Fibroblast of lung (primary cell): ENCODE data around the gene PIH1D1. TPM values are rescaled to one million over a fixed set of nuclear protein-coding genes. Genes with fewer than 3 reads are reported as not detected.

ENCODE experiments used
- DNase-seq, 2 donors: peaks; one replicate each; pipeline versions ENCODE4 v3.0.0 to v3.0.0-alpha.2; 2010; ENCODE audit warnings: low read depth in 2 of 2
- H2AFZ ChIP-seq: 2 replicates; pipeline ENCODE4 v1.5.1; 2012; ENCODE audit warnings: low read length, control low read depth, inconsistent platforms
- H3K27ac ChIP-seq: 2 replicates; pipeline ENCODE4 v1.5.1; 2011; ENCODE audit warnings: low read length, control low read depth; ENCODE audit not compliant: insufficient read depth
- H3K27me3 ChIP-seq: 2 replicates; pipeline ENCODE4 v1.5.1; 2011; ENCODE audit warnings: mild to moderate bottlenecking, low read length; ENCODE audit not compliant: control insufficient read depth, insufficient read depth
- H3K36me3 ChIP-seq: 2 replicates; pipeline ENCODE4 v1.5.1; 2011; ENCODE audit warnings: low read length; ENCODE audit not compliant: control insufficient read depth, insufficient read depth
- H3K4me1 ChIP-seq: 2 replicates; pipeline ENCODE4 v1.5.1; 2011; ENCODE audit warnings: low read length; ENCODE audit not compliant: control insufficient read depth, insufficient read depth; ENCODE audit errors: extremely low read depth
- H3K4me2 ChIP-seq: 2 replicates; pipeline ENCODE4 v1.5.1; 2011; ENCODE audit warnings: low read length, control low read depth; ENCODE audit not compliant: insufficient read depth; ENCODE audit errors: extremely low read depth
- H3K4me3 ChIP-seq, 4 experiments: fragments of 200-600 bp in 1 of 4; sonication (generic) in 1 of 4; replicated peaks in 1 of 4; 2 replicates each; pipeline ENCODE4 v1.5.1; 2011 to 2016; ENCODE audit warnings: low read length in 4 of 4, low read depth in 3 of 4, mild to moderate bottlenecking in 3 of 4, control low read depth in 2 of 4, inconsistent platforms in 1 of 4, mixed read lengths in 1 of 4; ENCODE audit not compliant: insufficient read depth in 1 of 4; ENCODE audit errors: control extremely low read depth in 1 of 4
- H3K79me2 ChIP-seq: 2 replicates; pipeline ENCODE4 v1.5.1; 2012; ENCODE audit warnings: mild to moderate bottlenecking, low read length, inconsistent platforms; ENCODE audit not compliant: control insufficient read depth, insufficient read depth
- H3K9ac ChIP-seq: 2 replicates; pipeline ENCODE4 v1.5.1; 2011; ENCODE audit warnings: mild to moderate bottlenecking, low read length, control low read depth; ENCODE audit not compliant: insufficient read depth
- H3K9me3 ChIP-seq: 2 replicates; pipeline ENCODE4 v1.5.1; 2012; ENCODE audit warnings: low read depth, low read length; ENCODE audit not compliant: control insufficient read depth, insufficient read depth
- H4K20me1 ChIP-seq: 2 replicates; pipeline ENCODE4 v1.5.1; 2011; ENCODE audit warnings: low read length; ENCODE audit not compliant: control insufficient read depth, insufficient read depth; ENCODE audit errors: extremely low read depth
- CTCF ChIP-seq, 2 donors: IDR thresholded peaks in 1 of 2; conservative IDR thresholded peaks in 1 of 2; 1 replicate in 1 of 2; 2 replicates in 1 of 2; pipeline ENCODE4 v1.5.1; 2011 to 2012; ENCODE audit warnings: low read length in 2 of 2, control low read depth in 1 of 2, inconsistent platforms in 1 of 2, low read depth in 1 of 2, mild to moderate bottlenecking in 1 of 2
- EZH2 ChIP-seq: IDR thresholded peaks from 2 replicates; pipeline ENCODE4 v1.5.1; 2012; ENCODE audit warnings: low read length, control low read depth, mild to moderate bottlenecking; ENCODE audit errors: missing control alignments
- polyA plus RNA-seq, 2 donors: library from polyadenylated mRNA; depleted of rRNA in 1 of 2; stranded (reverse) in 1 of 2; unstranded in 1 of 2; fragments of >200 nt; gene quantifications; 2 replicates each; pipeline ENCODE4 v1.2.1, GENCODE V29; 2011 to 2012; ENCODE audit warnings: missing spikeins in 1 of 2
- total RNA-seq: library from RNA; depleted of rRNA; stranded (reverse); fragments of >200 nt; gene quantifications from 2 replicates; pipeline ENCODE4 v1.2.1, GENCODE V29; 2014

PIH1D1 gene
- total and polyA plus RNA-seq, 2 donors (not counting 1 experiment from before 2014, with no cell fraction given) = 53.8 to 94.5 TPM

GRCh38 chr19:49442771-49443365, 8.7 kb downstream of the PIH1D1 start:
- Histone ChIP-seq H3K36me3 (peaks cover 3% of the 10 kb centered on the region), H3K79me2 (no peaks in the 10 kb centered on the region), H3K27me3 (peaks cover 40% of the 10 kb centered on the region), H3K9ac (peak overlapping the region; percentile 44), H3K4me3 (peak overlapping the region; percentile 61 to 71 (median 64)), H4K20me1 (no peaks in the 10 kb centered on the region), H2AFZ (peak overlapping the region; percentile 83), H3K9me3 (no peaks in the 10 kb centered on the region), H3K27ac (no peak overlapping the region), H3K4me2 (peak overlapping the region; percentile 90), H3K4me1 (no peaks in the 10 kb centered on the region)
- TF ChIP-seq EZH2 (no peak), CTCF (conservative IDR thresholded peaks at IDR 0.05 in 1 of 2, IDR thresholded peaks at IDR 0.05 in 1 of 2; ENCODE audit: low read depth in 1 of 2, low read length in 2 of 2) (no peak)
- peak; percentile 68 to 78 for DNase-seq

GRCh38 chr19:49442354-49442753, 9.3 kb downstream of the PIH1D1 start:
- no peak overlapping the region for H3K4me2 ChIP-seq
- peak; percentile 25 for TF ChIP-seq EZH2
- TF ChIP-seq CTCF (conservative IDR thresholded peaks at IDR 0.05 in 1 of 2, IDR thresholded peaks at IDR 0.05 in 1 of 2; ENCODE audit: low read depth in 1 of 2, low read length in 2 of 2) = no peak
- H3K79me2 ChIP-seq = no peaks in the 10 kb centered on the region
- no peak overlapping the region for H3K9ac ChIP-seq
- no peaks in the 10 kb centered on the region for H4K20me1 ChIP-seq
- H3K27ac ChIP-seq = no peak overlapping the region
- DNase-seq = no peak
- H3K4me1 ChIP-seq = no peaks in the 10 kb centered on the region
- no peaks in the 10 kb centered on the region for H3K9me3 ChIP-seq
- peaks cover 46% of the 10 kb centered on the region for H3K27me3 ChIP-seq
- H3K36me3 ChIP-seq = peaks cover 3% of the 10 kb centered on the region
- H3K4me3 ChIP-seq = no peak overlapping the region
- H2AFZ ChIP-seq = no peak overlapping the region

GRCh38 chr19:49441960-49442350, 9.7 kb downstream of the PIH1D1 start:
- H3K27ac ChIP-seq = no peak overlapping the region
- peaks cover under 1% of the 10 kb centered on the region for H3K36me3 ChIP-seq
- no peak overlapping the region for H3K4me3 ChIP-seq
- no peak overlapping the region for H3K9ac ChIP-seq
- no peaks in the 10 kb centered on the region for H4K20me1 ChIP-seq
- no peaks in the 10 kb centered on the region for H3K9me3 ChIP-seq
- peaks cover 47% of the 10 kb centered on the region for H3K27me3 ChIP-seq
- H3K79me2 ChIP-seq = no peaks in the 10 kb centered on the region
- DNase-seq = no peak
- H2AFZ ChIP-seq = no peak overlapping the region
- no peak overlapping the region for H3K4me2 ChIP-seq
- no peaks in the 10 kb centered on the region for H3K4me1 ChIP-seq
- TF ChIP-seq CTCF (conservative IDR thresholded peaks at IDR 0.05 in 1 of 2, IDR thresholded peaks at IDR 0.05 in 1 of 2; ENCODE audit: low read depth in 1 of 2, low read length in 2 of 2) = no peak
- peak; percentile 80 for TF ChIP-seq EZH2
